ENCODE data around the gene UCHL3.
A peak's percentile ranks its signal among the peaks of the same experiment; 100 is the strongest.
"Not testable (repeated sequence)": the region's sequence is repeated elsewhere in the genome, so short reads cannot be mapped to it uniquely, and the experiment has no call there.

Gene UCHL3

GRCh38 chr13:75549262-75550158, at the start of gene UCHL3:
TSS of gene UCHL3 (plus strand) at chr13:75549791. CDS start at chr13:75549821, 30 bp downstream.
- FAIRE-seq: peak; percentile 94

GRCh38 chr13:75505327-75505726, 44.3 kb upstream of the UCHL3 start:
- FAIRE-seq: no peak

- FAIRE-seq: no peak
These were observed 43.6 kb upstream of the UCHL3 start for GRCh38 chr13:75506018-75506417.

- no peak for FAIRE-seq
These were observed 42.3 kb upstream of the UCHL3 start for GRCh38 chr13:75507027-75508001.

- no peak for FAIRE-seq
These were observed 41.5 kb upstream of the UCHL3 start for GRCh38 chr13:75508002-75508548.

GRCh38 chr13:75511051-75511625, 38.5 kb upstream of the UCHL3 start:
- FAIRE-seq: no peak

GRCh38 chr13:75512253-75512652, 37.3 kb upstream of the UCHL3 start:
- FAIRE-seq: no peak

- FAIRE-seq: no peak
These were observed 36.3 kb upstream of the UCHL3 start for GRCh38 chr13:75513271-75513670.

- FAIRE-seq: no peak
These were observed 35.3 kb upstream of the UCHL3 start for GRCh38 chr13:75514080-75514995.

- no peak for FAIRE-seq
These were observed 31.0 kb upstream of the UCHL3 start for GRCh38 chr13:75518439-75519088.

- FAIRE-seq: no peak
These were observed 27.6 kb upstream of the UCHL3 start for GRCh38 chr13:75521956-75522355.

GRCh38 chr13:75530549-75530961, 19.0 kb upstream of the UCHL3 start:
- no peak for FAIRE-seq

GRCh38 chr13:75533861-75534260, 15.7 kb upstream of the UCHL3 start:
- no peak for FAIRE-seq

GRCh38 chr13:75537401-75538365, 11.9 kb upstream of the UCHL3 start, which contains the start of gene COMMD6:
TSS of gene COMMD6 (minus strand) at chr13:75537841. CDS start at chr13:75537805, 36 bp downstream.
- FAIRE-seq: no peak

- no peak for FAIRE-seq
These were observed 8.3 kb upstream of the UCHL3 start for GRCh38 chr13:75541287-75541686.

- no peak for FAIRE-seq
These were observed 7.6 kb upstream of the UCHL3 start for GRCh38 chr13:75541961-75542360.

GRCh38 chr13:75544681-75545330, 4.8 kb upstream of the UCHL3 start:
- FAIRE-seq: no peak

GRCh38 chr13:75545386-75545785, 4.2 kb upstream of the UCHL3 start:
- FAIRE-seq: not testable (repeated sequence)

GRCh38 chr13:75547917-75548316, 1.7 kb upstream of the UCHL3 start:
- FAIRE-seq: no peak
